IMR-90 (cell line): Measurements from ENCODE around the gene MAPK9.

Experiments used
- BHLHE40 ChIP-seq: fragments of 150-350 bp; IDR thresholded peaks from 2 replicates; pipeline ENCODE4 v1.6.1; 2016; ENCODE audit warnings: mild to moderate bottlenecking, low read depth, low read length
- CEBPB ChIP-seq: IDR thresholded peaks from 2 replicates; pipeline ENCODE4 v1.6.1; 2012; ENCODE audit warnings: low read depth, low read length, improper control_type of control experiment
- CHD1 ChIP-seq: IDR thresholded peaks from 2 replicates; pipeline ENCODE4 v1.6.1; 2012; ENCODE audit warnings: low read depth, low read length, improper control_type of control experiment
- CTCF ChIP-seq: conservative IDR thresholded peaks from 2 replicates; pipeline ENCODE4 v1.5.1; 2012; ENCODE audit warnings: mild to moderate bottlenecking, low read depth, low read length, improper control_type of control experiment
- MAFK ChIP-seq: IDR thresholded peaks from 2 replicates; pipeline ENCODE4 v1.6.1; 2012; ENCODE audit warnings: low read depth, low read length, improper control_type of control experiment
- MAZ ChIP-seq: IDR thresholded peaks from 2 replicates; pipeline ENCODE4 v1.6.1; 2012; ENCODE audit warnings: low read depth, mild to moderate bottlenecking, low read length, improper control_type of control experiment, moderate library complexity, borderline replicate concordance
- MXI1 ChIP-seq: IDR thresholded peaks from 2 replicates; pipeline ENCODE4 v1.6.1; 2012; ENCODE audit warnings: low read depth, mild to moderate bottlenecking, low read length, moderate library complexity, borderline replicate concordance
- NFE2L2 ChIP-seq: fragments of 150-350 bp; IDR thresholded peaks from 2 replicates; pipeline ENCODE4 v1.6.1; 2016; ENCODE audit warnings: low read depth, mild to moderate bottlenecking, low read length
- POLR2A ChIP-seq: IDR thresholded peaks from 2 replicates; pipeline ENCODE4 v1.6.1; 2012; ENCODE audit warnings: mild to moderate bottlenecking, low read depth, low read length
- RAD21 ChIP-seq: IDR thresholded peaks from 2 replicates; pipeline ENCODE4 v1.6.1; 2012; ENCODE audit warnings: low read length, improper control_type of control experiment
- RCOR1 ChIP-seq: IDR thresholded peaks from 2 replicates; pipeline ENCODE4 v1.6.1; 2012; ENCODE audit warnings: mild to moderate bottlenecking, low read length, improper control_type of control experiment; ENCODE audit not compliant: insufficient replicate concordance
- RFX5 ChIP-seq: IDR thresholded peaks from 2 replicates; pipeline ENCODE4 v1.8.0; 2012; ENCODE audit warnings: low read depth, mild to moderate bottlenecking, low read length, moderate library complexity
- SMC3 ChIP-seq: fragments of 150-350 bp; IDR thresholded peaks from 2 replicates; pipeline ENCODE4 v1.6.1; 2016; ENCODE audit warnings: low read depth, mild to moderate bottlenecking, antibody characterized with exemption, low read length, moderate library complexity
- USF2 ChIP-seq: fragments of 150-350 bp; IDR thresholded peaks from 2 replicates; pipeline ENCODE4 v1.6.1; 2017; ENCODE audit warnings: mild to moderate bottlenecking, antibody characterized with exemption, low read length, low read depth

GRCh38 chr5:180287868-180288267 is 4.0 kb downstream of the MAPK9 start:
- TF ChIP-seq CTCF (no peak), NFE2L2 (no peak), POLR2A (no peak), RAD21 (no peak), MAFK (no peak), SMC3 (no peak), RCOR1 (no peak), CHD1 (no peak), BHLHE40 (no peak), USF2 (no peak), RFX5 (no peak), MAZ (no peak), MXI1 (no peak), CEBPB (no peak)
